Loucy (cell line): ENCODE measurements around the gene PLA2G2C.

Experiments used
- H2AFZ ChIP-seq: fragments of 200-600 bp; sonication (generic); 2 replicates; pipeline ENCODE4 v1.6.0; 2016; ENCODE audit warnings: antibody characterized with exemption, mild to moderate bottlenecking, low read length, moderate library complexity
- H3F3A ChIP-seq: fragments of 200-600 bp; 2 replicates; pipeline ENCODE4 v1.6.0; 2016; ENCODE audit warnings: antibody characterized with exemption, low read depth, mild to moderate bottlenecking
- H3K27me3 ChIP-seq: fragments of 200-600 bp; sonication (generic); 2 replicates; pipeline ENCODE4 v1.6.1; 2014; ENCODE audit warnings: low read length, mild to moderate bottlenecking; ENCODE audit not compliant: insufficient read depth, poor library complexity, severe bottlenecking
- H3K36me3 ChIP-seq: fragments of 200-600 bp; sonication (generic); 2 replicates; pipeline ENCODE4 v1.6.1; 2016; ENCODE audit warnings: low read length; ENCODE audit not compliant: insufficient read depth
- H3K4me1 ChIP-seq: fragments of 200-600 bp; sonication (generic); 2 replicates; pipeline ENCODE4 v1.5.1; 2014; ENCODE audit warnings: low read length, mild to moderate bottlenecking; ENCODE audit not compliant: insufficient read depth, poor library complexity, severe bottlenecking
- H3K4me2 ChIP-seq: fragments of 200-600 bp; sonication (generic); 2 replicates; pipeline ENCODE4 v1.6.0; 2014; ENCODE audit warnings: antibody characterized with exemption, low read length, low read depth, mild to moderate bottlenecking; ENCODE audit not compliant: poor library complexity, severe bottlenecking
- H3K4me3 ChIP-seq: fragments of 200-600 bp; sonication (generic); 2 replicates; pipeline ENCODE4 v1.5.1; 2014; ENCODE audit warnings: low read length, mild to moderate bottlenecking, mixed read lengths; ENCODE audit not compliant: poor library complexity, severe bottlenecking
- H3K79me2 ChIP-seq: fragments of 200-600 bp; sonication (generic); 2 replicates; pipeline ENCODE4 v1.6.1; 2014; ENCODE audit warnings: low read length; ENCODE audit not compliant: insufficient read depth
- H3K9ac ChIP-seq: fragments of 200-600 bp; sonication (generic); 2 replicates; pipeline ENCODE4 v1.6.0; 2014; ENCODE audit warnings: mild to moderate bottlenecking, low read depth, low read length, moderate library complexity; ENCODE audit not compliant: poor library complexity, severe bottlenecking
- H3K9me2 ChIP-seq: fragments of 200-600 bp; sonication (generic); replicated peaks from 2 replicates; pipeline ENCODE4 v1.6.1; 2016; ENCODE audit warnings: low read depth, low read length, mixed read lengths
- H3K9me3 ChIP-seq: fragments of 200-600 bp; sonication (generic); 2 replicates; pipeline ENCODE4 v1.6.1; 2014; ENCODE audit warnings: mild to moderate bottlenecking, antibody characterized with exemption, low read length, low read depth; ENCODE audit not compliant: insufficient read depth
- H4K20me1 ChIP-seq: fragments of 200-600 bp; sonication (generic); 2 replicates; pipeline ENCODE4 v1.6.0; 2014; ENCODE audit warnings: antibody characterized with exemption, low read length, mild to moderate bottlenecking; ENCODE audit not compliant: insufficient read depth, poor library complexity, severe bottlenecking
- EZH2phosphoT487 ChIP-seq: fragments of 200-600 bp; IDR thresholded peaks from 2 replicates; pipeline ENCODE4 v1.6.1; 2018; ENCODE audit warnings: antibody characterized with exemption, mild to moderate bottlenecking, moderate library complexity, borderline replicate concordance
- TF ChIP-seq, protein P1 (sequence below): fragments of 200-600 bp; sonication (generic); conservative IDR thresholded peaks from 2 replicates; pipeline ENCODE4 v1.5.1; 2014; ENCODE audit warnings: mild to moderate bottlenecking, antibody characterized with exemption, low read length

The PLA2G2C gene

DNA sequence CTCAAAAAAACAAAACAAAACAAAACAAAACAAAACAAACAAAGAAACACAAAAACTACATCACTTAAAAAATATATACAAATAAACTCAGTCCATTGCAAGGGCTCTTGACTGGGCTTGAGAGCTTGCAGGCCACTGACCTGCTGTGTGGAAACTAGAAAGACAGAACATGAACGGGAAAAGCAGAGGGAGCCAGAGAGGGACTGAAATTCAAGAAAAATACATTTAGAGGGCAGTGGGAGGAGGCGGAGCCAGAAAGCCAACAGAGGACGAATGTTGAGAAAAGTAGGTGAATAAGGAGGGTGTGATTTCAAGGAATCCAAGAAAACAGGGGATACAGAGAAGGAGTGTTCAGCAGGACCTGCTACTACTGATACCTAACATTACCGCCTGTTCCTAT is 41.4 kb upstream of the PLA2G2C start:
- Histone ChIP-seq H3K4me3 (no peak overlapping the region), H3K36me3 (no peaks in the 10 kb centered on the region), H3K9ac (no peak overlapping the region), H2AFZ (no peak overlapping the region), H3K79me2 (no peaks in the 10 kb centered on the region), H3K4me1 (no peaks in the 10 kb centered on the region), H3K4me2 (no peak overlapping the region), H3K9me3 (no peaks in the 10 kb centered on the region), H3F3A (no peaks in the 10 kb centered on the region), H3K27me3 (peaks cover 1% of the 10 kb centered on the region), H3K9me2 (no peaks in the 10 kb centered on the region), H4K20me1 (no peaks in the 10 kb centered on the region)
- no peak for TF ChIP-seq EZH2phosphoT487
- TF ChIP-seq, protein P1, sequence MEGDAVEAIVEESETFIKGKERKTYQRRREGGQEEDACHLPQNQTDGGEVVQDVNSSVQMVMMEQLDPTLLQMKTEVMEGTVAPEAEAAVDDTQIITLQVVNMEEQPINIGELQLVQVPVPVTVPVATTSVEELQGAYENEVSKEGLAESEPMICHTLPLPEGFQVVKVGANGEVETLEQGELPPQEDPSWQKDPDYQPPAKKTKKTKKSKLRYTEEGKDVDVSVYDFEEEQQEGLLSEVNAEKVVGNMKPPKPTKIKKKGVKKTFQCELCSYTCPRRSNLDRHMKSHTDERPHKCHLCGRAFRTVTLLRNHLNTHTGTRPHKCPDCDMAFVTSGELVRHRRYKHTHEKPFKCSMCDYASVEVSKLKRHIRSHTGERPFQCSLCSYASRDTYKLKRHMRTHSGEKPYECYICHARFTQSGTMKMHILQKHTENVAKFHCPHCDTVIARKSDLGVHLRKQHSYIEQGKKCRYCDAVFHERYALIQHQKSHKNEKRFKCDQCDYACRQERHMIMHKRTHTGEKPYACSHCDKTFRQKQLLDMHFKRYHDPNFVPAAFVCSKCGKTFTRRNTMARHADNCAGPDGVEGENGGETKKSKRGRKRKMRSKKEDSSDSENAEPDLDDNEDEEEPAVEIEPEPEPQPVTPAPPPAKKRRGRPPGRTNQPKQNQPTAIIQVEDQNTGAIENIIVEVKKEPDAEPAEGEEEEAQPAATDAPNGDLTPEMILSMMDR: no peak

GRCh38 chr1:20224546-20224945 is 38.2 kb upstream of the PLA2G2C start:
- no peaks in the 10 kb centered on the region for H3K4me1 ChIP-seq
- TF ChIP-seq, protein P1: no peak
- no peak for TF ChIP-seq EZH2phosphoT487
- H3K9ac ChIP-seq: no peak overlapping the region
- H4K20me1 ChIP-seq: no peaks in the 10 kb centered on the region
- no peaks in the 10 kb centered on the region for H3F3A ChIP-seq
- H3K36me3 ChIP-seq: no peaks in the 10 kb centered on the region
- no peaks in the 10 kb centered on the region for H3K9me3 ChIP-seq
- H3K4me2 ChIP-seq: no peak overlapping the region
- H3K9me2 ChIP-seq: no peaks in the 10 kb centered on the region
- H3K79me2 ChIP-seq: no peaks in the 10 kb centered on the region
- no peak overlapping the region for H3K4me3 ChIP-seq
- H2AFZ ChIP-seq: no peak overlapping the region
- peaks cover 4% of the 10 kb centered on the region for H3K27me3 ChIP-seq

GRCh38 chr1:20223551-20224419 is 37.5 kb upstream of the PLA2G2C start:
- Histone ChIP-seq H3K27me3 (peaks cover 4% of the 10 kb centered on the region), H3K4me1 (no peaks in the 10 kb centered on the region), H2AFZ (no peak overlapping the region), H3K4me3 (no peak overlapping the region), H3F3A (no peaks in the 10 kb centered on the region), H4K20me1 (no peaks in the 10 kb centered on the region), H3K9me3 (no peaks in the 10 kb centered on the region), H3K9ac (no peak overlapping the region), H3K9me2 (no peaks in the 10 kb centered on the region), H3K79me2 (no peaks in the 10 kb centered on the region), H3K4me2 (no peak overlapping the region), H3K36me3 (no peaks in the 10 kb centered on the region)
- TF ChIP-seq, protein P1: no peak
- no peak for TF ChIP-seq EZH2phosphoT487
